Measurements from ENCODE around the gene SORCS3. TPM values are rescaled to one million over a fixed set of nuclear protein-coding genes. Genes with fewer than 3 reads are reported as not detected.
A peak's percentile ranks its signal among the peaks of the same experiment; 100 is the strongest.

SORCS3 gene
- total RNA-seq, 1 experiment from 2014 or later: not detected

GRCh38 chr10:104750291-104750690 lies 109.2 kb downstream of the SORCS3 start:
- no peak overlapping the region for H3K4me2 ChIP-seq (ENCODE audit: low read depth, low read length, poor library complexity, severe bottlenecking)
- no peaks in the 10 kb centered on the region for H4K20me1 ChIP-seq (ENCODE audit: insufficient read depth, low read depth, low read length)
- H3K9me2 ChIP-seq (replicated peaks; ENCODE audit: insufficient read depth, low read length): no peaks in the 10 kb centered on the region
- DNase-seq: no peak
- H3K27me3 ChIP-seq (ENCODE audit: low read length): no peaks in the 10 kb centered on the region
- H3K27ac ChIP-seq (ENCODE audit: low read length): no peak overlapping the region
- H2AFZ ChIP-seq (ENCODE audit: low read length): no peak overlapping the region
- no peak overlapping the region for H3K4me3 ChIP-seq (ENCODE audit: low read length)
- H3K79me2 ChIP-seq (ENCODE audit: low read length): no peaks in the 10 kb centered on the region
- no peaks in the 10 kb centered on the region for H3K36me3 ChIP-seq (ENCODE audit: insufficient read depth, low read length)
- no peaks in the 10 kb centered on the region for H3K4me1 ChIP-seq (ENCODE audit: low read length)
- H3K9me3 ChIP-seq (ENCODE audit: low read length): no peaks in the 10 kb centered on the region
- H3K9ac ChIP-seq (ENCODE audit: low read length): no peak overlapping the region

DNA sequence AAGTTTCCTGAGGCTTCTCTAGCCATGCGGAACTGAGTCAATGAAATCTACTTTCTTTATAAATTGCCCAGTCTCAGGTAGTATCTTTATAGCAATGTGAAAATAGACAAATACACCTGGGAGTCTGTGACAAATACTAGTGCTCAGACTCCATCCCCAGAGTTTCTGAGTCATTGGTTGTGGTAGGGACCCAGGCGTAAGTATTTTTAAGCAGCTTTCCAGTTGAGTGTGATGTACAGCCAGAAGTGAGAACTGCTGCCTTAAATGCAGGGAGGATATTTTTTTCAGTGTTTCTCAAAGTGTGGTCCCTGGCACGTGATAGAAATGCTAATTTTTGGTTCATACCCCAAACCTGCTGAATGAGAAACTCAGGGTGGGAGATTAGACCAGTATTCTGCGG lies 121.7 kb downstream of the SORCS3 start:
- H3K9ac ChIP-seq (ENCODE audit: low read length): no peak overlapping the region
- H4K20me1 ChIP-seq (ENCODE audit: insufficient read depth, low read depth, low read length): no peaks in the 10 kb centered on the region
- no peak overlapping the region for H3K4me2 ChIP-seq (ENCODE audit: low read depth, low read length, poor library complexity, severe bottlenecking)
- no peaks in the 10 kb centered on the region for H3K9me3 ChIP-seq (ENCODE audit: low read length)
- DNase-seq: peak; percentile 15
- H3K27me3 ChIP-seq (ENCODE audit: low read length): no peaks in the 10 kb centered on the region
- no peaks in the 10 kb centered on the region for H3K79me2 ChIP-seq (ENCODE audit: low read length)
- no peak overlapping the region for H3K27ac ChIP-seq (ENCODE audit: low read length)
- no peaks in the 10 kb centered on the region for H3K4me1 ChIP-seq (ENCODE audit: low read length)
- H3K36me3 ChIP-seq (ENCODE audit: insufficient read depth, low read length): no peaks in the 10 kb centered on the region
- H3K4me3 ChIP-seq (ENCODE audit: low read length): no peak overlapping the region
- no peak overlapping the region for H2AFZ ChIP-seq (ENCODE audit: low read length)
- no peaks in the 10 kb centered on the region for H3K9me2 ChIP-seq (replicated peaks; ENCODE audit: insufficient read depth, low read length)

DNA sequence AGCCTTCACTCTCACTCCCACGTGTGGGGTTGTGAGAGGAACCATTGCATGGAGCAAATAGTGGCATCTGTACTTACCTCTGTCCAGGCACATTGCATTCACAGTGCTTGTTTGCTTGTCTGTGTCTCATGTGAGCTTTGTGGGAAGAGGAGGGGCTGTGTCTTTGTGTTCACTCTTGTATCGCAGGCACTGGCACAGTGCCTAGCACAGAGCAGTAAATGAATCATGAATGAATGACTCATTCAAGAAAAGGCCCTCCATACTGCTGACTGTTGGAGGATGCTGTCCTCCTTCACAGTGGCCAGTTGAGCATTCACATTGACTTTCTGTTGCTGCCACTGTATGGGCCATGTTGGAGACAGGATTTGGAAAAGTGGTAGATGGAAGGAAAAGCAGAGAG lies 125.3 kb downstream of the SORCS3 start:
- H3K79me2 ChIP-seq (ENCODE audit: low read length): no peaks in the 10 kb centered on the region
- H3K9ac ChIP-seq (ENCODE audit: low read length): no peak overlapping the region
- no peaks in the 10 kb centered on the region for H3K9me3 ChIP-seq (ENCODE audit: low read length)
- H3K4me2 ChIP-seq (ENCODE audit: low read depth, low read length, poor library complexity, severe bottlenecking): no peak overlapping the region
- no peak overlapping the region for H2AFZ ChIP-seq (ENCODE audit: low read length)
- H3K4me3 ChIP-seq (ENCODE audit: low read length): no peak overlapping the region
- no peaks in the 10 kb centered on the region for H3K4me1 ChIP-seq (ENCODE audit: low read length)
- no peaks in the 10 kb centered on the region for H3K36me3 ChIP-seq (ENCODE audit: insufficient read depth, low read length)
- H3K9me2 ChIP-seq (replicated peaks; ENCODE audit: insufficient read depth, low read length): no peaks in the 10 kb centered on the region
- DNase-seq: no peak
- H4K20me1 ChIP-seq (ENCODE audit: insufficient read depth, low read depth, low read length): no peaks in the 10 kb centered on the region
- no peak overlapping the region for H3K27ac ChIP-seq (ENCODE audit: low read length)
- no peaks in the 10 kb centered on the region for H3K27me3 ChIP-seq (ENCODE audit: low read length)

DNA sequence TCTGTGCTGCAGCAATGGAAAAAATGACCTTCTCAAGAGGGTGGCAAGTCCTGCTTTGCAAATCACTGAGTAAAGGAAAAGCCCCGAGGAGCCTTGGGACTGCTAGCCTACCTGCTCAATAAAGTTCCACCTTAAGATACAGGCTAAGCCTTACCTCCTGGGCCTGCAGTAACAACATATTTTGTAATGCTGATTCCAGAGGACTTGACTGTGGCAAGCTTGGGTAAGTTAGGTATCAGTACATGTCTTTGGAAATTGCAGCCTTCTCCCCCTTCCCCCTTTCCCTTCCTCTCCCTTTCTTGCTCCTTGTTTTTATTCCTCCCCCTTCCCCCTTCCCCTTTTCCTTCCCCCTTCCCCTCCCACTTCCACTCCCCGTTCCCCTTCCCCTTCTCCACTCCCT lies 126.2 kb downstream of the SORCS3 start:
- H3K9me2 ChIP-seq (replicated peaks; ENCODE audit: insufficient read depth, low read length): no peaks in the 10 kb centered on the region
- no peaks in the 10 kb centered on the region for H3K9me3 ChIP-seq (ENCODE audit: low read length)
- no peak overlapping the region for H3K4me2 ChIP-seq (ENCODE audit: low read depth, low read length, poor library complexity, severe bottlenecking)
- H2AFZ ChIP-seq (ENCODE audit: low read length): no peak overlapping the region
- no peaks in the 10 kb centered on the region for H3K27me3 ChIP-seq (ENCODE audit: low read length)
- H3K36me3 ChIP-seq (ENCODE audit: insufficient read depth, low read length): no peaks in the 10 kb centered on the region
- H3K9ac ChIP-seq (ENCODE audit: low read length): no peak overlapping the region
- no peaks in the 10 kb centered on the region for H3K79me2 ChIP-seq (ENCODE audit: low read length)
- no peaks in the 10 kb centered on the region for H3K4me1 ChIP-seq (ENCODE audit: low read length)
- H3K4me3 ChIP-seq (ENCODE audit: low read length): no peak overlapping the region
- DNase-seq: peak; percentile 15
- H3K27ac ChIP-seq (ENCODE audit: low read length): no peak overlapping the region
- no peaks in the 10 kb centered on the region for H4K20me1 ChIP-seq (ENCODE audit: insufficient read depth, low read depth, low read length)

GRCh38 chr10:104767745-104768144 lies 126.7 kb downstream of the SORCS3 start:
- Histone ChIP-seq H3K36me3 (ENCODE audit: insufficient read depth, low read length) (no peaks in the 10 kb centered on the region), H4K20me1 (ENCODE audit: insufficient read depth, low read depth, low read length) (no peaks in the 10 kb centered on the region), H3K9me3 (ENCODE audit: low read length) (no peaks in the 10 kb centered on the region), H3K9me2 (replicated peaks; ENCODE audit: insufficient read depth, low read length) (no peaks in the 10 kb centered on the region), H3K79me2 (ENCODE audit: low read length) (no peaks in the 10 kb centered on the region), H3K4me2 (ENCODE audit: low read depth, low read length, poor library complexity, severe bottlenecking) (no peak overlapping the region), H2AFZ (ENCODE audit: low read length) (no peak overlapping the region), H3K4me3 (ENCODE audit: low read length) (no peak overlapping the region), H3K4me1 (ENCODE audit: low read length) (no peaks in the 10 kb centered on the region), H3K27ac (ENCODE audit: low read length) (no peak overlapping the region), H3K9ac (ENCODE audit: low read length) (no peak overlapping the region), H3K27me3 (ENCODE audit: low read length) (no peaks in the 10 kb centered on the region)
- DNase-seq: peak; percentile 35

GRCh38 chr10:104773105-104773504 lies 132.0 kb downstream of the SORCS3 start:
- no peak overlapping the region for H3K9ac ChIP-seq (ENCODE audit: low read length)
- no peaks in the 10 kb centered on the region for H3K9me3 ChIP-seq (ENCODE audit: low read length)
- no peaks in the 10 kb centered on the region for H3K9me2 ChIP-seq (replicated peaks; ENCODE audit: insufficient read depth, low read length)
- no peaks in the 10 kb centered on the region for H4K20me1 ChIP-seq (ENCODE audit: insufficient read depth, low read depth, low read length)
- H3K4me1 ChIP-seq (ENCODE audit: low read length): no peaks in the 10 kb centered on the region
- no peaks in the 10 kb centered on the region for H3K27me3 ChIP-seq (ENCODE audit: low read length)
- H3K79me2 ChIP-seq (ENCODE audit: low read length): no peaks in the 10 kb centered on the region
- H3K4me2 ChIP-seq (ENCODE audit: low read depth, low read length, poor library complexity, severe bottlenecking): no peak overlapping the region
- H3K36me3 ChIP-seq (ENCODE audit: insufficient read depth, low read length): no peaks in the 10 kb centered on the region
- no peak overlapping the region for H3K4me3 ChIP-seq (ENCODE audit: low read length)
- DNase-seq: no peak
- no peak overlapping the region for H2AFZ ChIP-seq (ENCODE audit: low read length)
- no peak overlapping the region for H3K27ac ChIP-seq (ENCODE audit: low read length)

DNA sequence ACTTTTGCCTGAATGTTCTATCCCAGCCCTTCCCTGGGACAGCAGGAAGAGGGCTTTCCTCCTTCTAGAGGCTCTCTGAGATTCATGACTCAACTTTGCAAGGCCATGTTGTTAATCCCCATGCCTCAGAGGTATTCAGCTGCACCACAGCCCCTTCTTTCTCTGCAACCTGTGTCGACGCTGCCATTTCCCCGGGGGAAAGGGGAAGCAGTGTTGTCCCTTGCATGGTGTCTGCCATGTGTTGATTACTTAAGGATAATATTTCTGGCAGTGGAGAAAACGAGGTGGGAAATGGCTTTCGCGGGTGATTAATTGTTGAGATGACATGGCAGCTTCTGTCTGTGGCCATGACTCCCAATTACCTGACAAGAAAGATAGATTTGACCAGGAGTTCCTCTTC lies 133.1 kb downstream of the SORCS3 start:
- H3K9me3 ChIP-seq (ENCODE audit: low read length): no peaks in the 10 kb centered on the region

GRCh38 chr10:104777086-104777799 lies 136.2 kb downstream of the SORCS3 start:
- Histone ChIP-seq H2AFZ (ENCODE audit: low read length) (no peak overlapping the region), H3K79me2 (ENCODE audit: low read length) (no peaks in the 10 kb centered on the region), H3K9me2 (replicated peaks; ENCODE audit: insufficient read depth, low read length) (no peaks in the 10 kb centered on the region), H3K9me3 (ENCODE audit: low read length) (no peaks in the 10 kb centered on the region), H4K20me1 (ENCODE audit: insufficient read depth, low read depth, low read length) (no peaks in the 10 kb centered on the region), H3K9ac (ENCODE audit: low read length) (no peak overlapping the region), H3K27me3 (ENCODE audit: low read length) (no peaks in the 10 kb centered on the region), H3K4me2 (ENCODE audit: low read depth, low read length, poor library complexity, severe bottlenecking) (no peak overlapping the region), H3K4me3 (ENCODE audit: low read length) (no peak overlapping the region), H3K36me3 (ENCODE audit: insufficient read depth, low read length) (no peaks in the 10 kb centered on the region), H3K27ac (ENCODE audit: low read length) (no peak overlapping the region), H3K4me1 (ENCODE audit: low read length) (no peaks in the 10 kb centered on the region)
- peak; percentile 44 for DNase-seq

More for the DNA sequence above, 133.1 kb downstream of the SORCS3 start:
- Histone ChIP-seq H2AFZ (ENCODE audit: low read length) (no peak overlapping the region), H3K27me3 (ENCODE audit: low read length) (no peaks in the 10 kb centered on the region), H3K27ac (ENCODE audit: low read length) (no peak overlapping the region), H3K9ac (ENCODE audit: low read length) (no peak overlapping the region), H3K4me3 (ENCODE audit: low read length) (no peak overlapping the region), H4K20me1 (ENCODE audit: insufficient read depth, low read depth, low read length) (no peaks in the 10 kb centered on the region), H3K4me1 (ENCODE audit: low read length) (no peaks in the 10 kb centered on the region), H3K9me2 (replicated peaks; ENCODE audit: insufficient read depth, low read length) (no peaks in the 10 kb centered on the region), H3K4me2 (ENCODE audit: low read depth, low read length, poor library complexity, severe bottlenecking) (no peak overlapping the region), H3K36me3 (ENCODE audit: insufficient read depth, low read length) (no peaks in the 10 kb centered on the region), H3K79me2 (ENCODE audit: low read length) (no peaks in the 10 kb centered on the region)
- peak; percentile 4 for DNase-seq
